Activated B cell treated with CpG ODN at 0.5 μM for 24 hours (primary cell): Measurements from ENCODE around the gene MAML3. TPM values are rescaled to one million over a fixed set of nuclear protein-coding genes. Genes with fewer than 3 reads are reported as not detected.

ENCODE experiments used
- ATAC-seq: fragments of 200-7000 bp; cut with Tn5 transposase; one replicate; pipeline ENCODE4 v1.10.0; 2021; ENCODE audit warnings: low read depth, mild to moderate bottlenecking, moderate library complexity
- CTCF ChIA-PET: fragments of 350-600 bp; sonication (Branson Sonifier 250); formaldehyde crosslinking; loops from one replicate; lab custom pipeline; 2021; ENCODE audit warnings: antibody characterized with exemption; lab: Charles Lee
- POLR2A ChIA-PET: fragments of 350-600 bp; sonication (Branson Sonifier 250); formaldehyde crosslinking; loops from one replicate; lab custom pipeline; 2021; ENCODE audit warnings: antibody characterized with exemption; lab: Charles Lee
- DNase-seq: peaks from one replicate; pipeline ENCODE4 v3.0.0; 2022
- H3K27ac Mint-ChIP-seq: one replicate; pipeline ENCODE4 v1.8.0; 2020; ENCODE audit warnings: mixed read lengths
- H3K27me3 Mint-ChIP-seq: one replicate; pipeline ENCODE4 v1.8.0; 2021; ENCODE audit warnings: mixed read lengths
- H3K36me3 Mint-ChIP-seq: one replicate; pipeline ENCODE4 v1.8.0; 2021; ENCODE audit warnings: low read depth, mixed read lengths
- H3K4me1 Mint-ChIP-seq: one replicate; pipeline ENCODE4 v1.8.0; 2021; ENCODE audit warnings: mixed read lengths
- H3K4me3 Mint-ChIP-seq: one replicate; pipeline ENCODE4 v1.8.0; 2020; ENCODE audit warnings: mild to moderate bottlenecking, mixed read lengths
- H3K9me3 Mint-ChIP-seq: one replicate; pipeline ENCODE4 v1.8.0; 2020; ENCODE audit warnings: mixed read lengths
- intact Hi-C: fragments of 100-400 bp; cut with micrococcal nuclease; formaldehyde crosslinking; loops from one replicate; pipeline ENCODE4 v1.15.1; 2024
- total RNA-seq: library from RNA; stranded (reverse); gene quantifications from 2 replicates; pipeline ENCODE4 v1.2.3, GENCODE V29; 2022
- TF ChIP-seq, protein P1 (sequence below): fragments of 200-600 bp; IDR thresholded peaks from one replicate; pipeline ENCODE4 v1.8.0; 2022; ENCODE audit warnings: antibody characterized with exemption, mild to moderate bottlenecking

The MAML3 gene
- total RNA-seq, 1 donor from 2014 or later: 2.6 TPM

DNA sequence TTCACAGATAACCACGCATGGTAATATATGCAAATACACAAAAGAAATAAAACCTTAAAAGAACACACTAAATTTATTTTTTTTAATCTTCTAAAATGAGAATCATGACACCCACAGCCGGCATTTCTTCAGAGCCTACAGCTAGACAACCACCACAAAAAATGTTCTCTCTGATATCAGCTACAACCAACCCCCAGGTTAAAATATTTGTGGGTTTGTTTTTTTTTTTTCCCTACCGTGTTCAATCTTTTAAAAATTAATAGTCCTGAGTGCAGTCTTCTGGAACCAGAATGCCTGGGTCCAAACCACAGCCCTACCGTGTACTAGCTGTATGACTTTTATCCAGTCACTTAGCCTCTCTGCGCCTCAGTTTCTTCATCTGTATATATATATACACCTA, 36.0 kb downstream of the MAML3 start:
- H3K27ac Mint-ChIP-seq: no peak overlapping the region

DNA sequence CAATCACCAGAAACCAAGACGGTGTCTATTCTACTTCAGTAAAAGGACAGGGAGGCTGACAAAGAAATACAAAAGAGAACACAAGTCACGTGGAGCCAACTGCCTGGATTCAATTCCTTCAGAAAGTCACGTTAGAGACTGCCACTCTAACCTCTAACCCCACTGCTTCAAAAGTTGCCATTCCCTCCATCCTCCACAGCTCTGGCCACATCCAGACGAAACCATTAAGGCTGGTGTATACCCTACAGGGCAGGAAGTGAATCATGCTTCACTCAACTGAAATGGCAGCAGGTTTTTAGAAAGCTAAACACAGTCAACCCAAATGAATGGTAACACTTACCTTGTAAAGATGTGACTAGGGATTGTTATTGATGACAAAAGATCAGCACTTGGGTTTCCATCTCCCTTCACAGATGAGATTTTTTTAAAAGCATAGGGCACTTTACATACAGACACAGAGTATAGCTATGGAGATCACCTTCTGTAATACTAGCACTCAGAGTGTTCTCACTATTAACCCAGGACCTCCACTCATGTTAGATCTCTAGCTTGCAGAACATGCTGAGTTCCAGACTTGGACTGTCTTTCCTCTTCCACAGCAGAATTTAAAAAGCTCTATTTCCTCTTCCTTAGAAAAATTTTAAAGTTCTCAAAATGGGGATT, 37.4 kb downstream of the MAML3 start:
- intact Hi-C loops: no loop called here
- Mint-ChIP-seq H3K27me3 (peaks cover 19% of the 10 kb centered on the region), H3K36me3 (no peaks in the 10 kb centered on the region), H3K4me1 (peaks cover 26% of the 10 kb centered on the region), H3K9me3 (no peaks in the 10 kb centered on the region), H3K4me3 (no peak overlapping the region), H3K27ac (no peak overlapping the region)
- ATAC-seq (no peak), DNase-seq (no peak)
- CTCF ChIA-PET: no interaction called here
- POLR2A ChIA-PET: interaction anchor here (0.8 kb wide), 1 partner anchor 16 kb away, joined by 3 read pairs; no protein-coding TSS in a partner anchor
- TF ChIP-seq, protein P1, sequence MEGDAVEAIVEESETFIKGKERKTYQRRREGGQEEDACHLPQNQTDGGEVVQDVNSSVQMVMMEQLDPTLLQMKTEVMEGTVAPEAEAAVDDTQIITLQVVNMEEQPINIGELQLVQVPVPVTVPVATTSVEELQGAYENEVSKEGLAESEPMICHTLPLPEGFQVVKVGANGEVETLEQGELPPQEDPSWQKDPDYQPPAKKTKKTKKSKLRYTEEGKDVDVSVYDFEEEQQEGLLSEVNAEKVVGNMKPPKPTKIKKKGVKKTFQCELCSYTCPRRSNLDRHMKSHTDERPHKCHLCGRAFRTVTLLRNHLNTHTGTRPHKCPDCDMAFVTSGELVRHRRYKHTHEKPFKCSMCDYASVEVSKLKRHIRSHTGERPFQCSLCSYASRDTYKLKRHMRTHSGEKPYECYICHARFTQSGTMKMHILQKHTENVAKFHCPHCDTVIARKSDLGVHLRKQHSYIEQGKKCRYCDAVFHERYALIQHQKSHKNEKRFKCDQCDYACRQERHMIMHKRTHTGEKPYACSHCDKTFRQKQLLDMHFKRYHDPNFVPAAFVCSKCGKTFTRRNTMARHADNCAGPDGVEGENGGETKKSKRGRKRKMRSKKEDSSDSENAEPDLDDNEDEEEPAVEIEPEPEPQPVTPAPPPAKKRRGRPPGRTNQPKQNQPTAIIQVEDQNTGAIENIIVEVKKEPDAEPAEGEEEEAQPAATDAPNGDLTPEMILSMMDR: no peak

More for the DNA sequence above, 36.0 kb downstream of the MAML3 start:
- H3K36me3 Mint-ChIP-seq: no peaks in the 10 kb centered on the region
- CTCF ChIA-PET: no interaction called here
- ATAC-seq (no peak), DNase-seq (no peak)
- TF ChIP-seq, protein P1: no peak
- intact Hi-C loops: no loop called here
- H3K4me3 Mint-ChIP-seq: no peak overlapping the region
- POLR2A ChIA-PET: no interaction called here
- no peaks in the 10 kb centered on the region for H3K9me3 Mint-ChIP-seq
- H3K4me1 Mint-ChIP-seq: peaks cover 26% of the 10 kb centered on the region
- peaks cover 22% of the 10 kb centered on the region for H3K27me3 Mint-ChIP-seq

- H3K36me3 Mint-ChIP-seq: no peaks in the 10 kb centered on the region
- ChIA-PET POLR2A (no interaction called here), CTCF (no interaction called here)
- ATAC-seq (no peak), DNase-seq (no peak)
- intact Hi-C loops: no loop called here
- no peak overlapping the region for H3K4me3 Mint-ChIP-seq
- TF ChIP-seq, protein P1: no peak
- peaks cover 13% of the 10 kb centered on the region for H3K27me3 Mint-ChIP-seq
- no peak overlapping the region for H3K27ac Mint-ChIP-seq
- H3K9me3 Mint-ChIP-seq: no peaks in the 10 kb centered on the region
- peaks cover 26% of the 10 kb centered on the region for H3K4me1 Mint-ChIP-seq
Observed at GRCh38 chr4:140115140-140115539, 38.8 kb downstream of the MAML3 start.

- Mint-ChIP-seq H3K36me3 (no peaks in the 10 kb centered on the region), H3K4me1 (peaks cover 29% of the 10 kb centered on the region), H3K27me3 (peaks cover 7% of the 10 kb centered on the region), H3K9me3 (no peaks in the 10 kb centered on the region), H3K4me3 (no peak overlapping the region), H3K27ac (no peak overlapping the region)
- TF ChIP-seq, protein P1: no peak
- no peak for DNase-seq
- no peak for ATAC-seq
- CTCF ChIA-PET: no interaction called here
- POLR2A ChIA-PET: no interaction called here
- intact Hi-C loops: no loop called here
Observed at GRCh38 chr4:140113653-140114052, 40.3 kb downstream of the MAML3 start.

- H3K36me3 Mint-ChIP-seq: no peaks in the 10 kb centered on the region
- H3K27ac Mint-ChIP-seq: no peak overlapping the region
- ChIA-PET CTCF (no interaction called here), POLR2A (no interaction called here)
- no peak for ATAC-seq
- TF ChIP-seq, protein P1: no peak
- peaks cover 11% of the 10 kb centered on the region for H3K27me3 Mint-ChIP-seq
- no peak for DNase-seq
- peaks cover 39% of the 10 kb centered on the region for H3K4me1 Mint-ChIP-seq
- intact Hi-C loops: no loop called here
- no peak overlapping the region for H3K4me3 Mint-ChIP-seq
- H3K9me3 Mint-ChIP-seq: no peaks in the 10 kb centered on the region
Observed at GRCh38 chr4:140112576-140112975, 41.4 kb downstream of the MAML3 start.
